K562 (cell line): ENCODE measurements around the gene CCDC196. TPM values are rescaled to one million over a fixed set of nuclear protein-coding genes. Genes with fewer than 3 reads are reported as not detected.

Experiments
- BACH1 ChIP-seq: fragments of 200-800 bp; sonication (Bioruptor generic); IDR thresholded peaks from 2 replicates; pipeline ENCODE4 v1.6.1; 2016; ENCODE audit warnings: missing genetic modification characterization, missing compliant biosample characterization
- CEBPZ ChIP-seq: fragments of 150-350 bp; IDR thresholded peaks from 2 replicates; pipeline ENCODE4 v1.6.1; 2014; ENCODE audit warnings: low read depth, mild to moderate bottlenecking, low read length, borderline replicate concordance
- HDAC1 ChIP-seq, 2 experiments: fragments of 450-650 bp; IDR thresholded peaks; 2 replicates each; pipeline ENCODE4 v1.6.1; 2016 to 2017; ENCODE audit warnings: inconsistent platforms in 1 of 2, mild to moderate bottlenecking in 1 of 2, moderate library complexity in 1 of 2
- MECOM ChIP-seq: fragments of 250-450 bp; sonication (Bioruptor Pico); IDR thresholded peaks from 2 replicates; pipeline ENCODE4 v1.8.0; 2022; ENCODE audit warnings: inconsistent platforms
- MXI1 ChIP-seq: IDR thresholded peaks from 2 replicates; pipeline ENCODE4 v1.6.1; 2011; ENCODE audit warnings: low read depth, mild to moderate bottlenecking, improper control_type of control experiment, low read length
- SMARCA4 ChIP-seq: fragments of 450-650 bp; IDR thresholded peaks from 2 replicates; pipeline ENCODE4 v1.6.1; 2016
- SMARCB1 ChIP-seq: IDR thresholded peaks from 2 replicates; pipeline ENCODE4 v1.6.1; 2011; ENCODE audit warnings: improper control_type of control experiment, low read depth; ENCODE audit not compliant: insufficient read length
- ZNF212 ChIP-seq: fragments of 450-650 bp; formaldehyde crosslinking; IDR thresholded peaks from 2 replicates; pipeline ENCODE4 v1.4.0; 2020; ENCODE audit warnings: mild to moderate bottlenecking
- ZNF551 ChIP-seq: fragments of 250-450 bp; sonication (Bioruptor Pico); IDR thresholded peaks from 2 replicates; pipeline ENCODE4 v1.5.0; 2021; ENCODE audit warnings: mild to moderate bottlenecking, moderate library complexity
- polyA plus RNA-seq, 8 experiments: library from polyadenylated mRNA; depleted of rRNA in 4 of 8; stranded (reverse) in 5 of 8; unstranded in 3 of 8; fragments of >200 nt; fragmentation: Nextera tagmentation in 2 of 8; fragmentation: Illumina TruSeq in 1 of 8; extraction: Ambion mirVana in 2 of 8; extraction: Trizol in 1 of 8; gene quantifications; 2 replicates each; pipeline versions ENCODE4 v1.2.1 to v1.2.3, GENCODE V29; 2011 to 2014; ENCODE audit warnings: inconsistent platforms in 1 of 8, missing spikeins in 1 of 8
- total RNA-seq, 7 experiments: library from RNA; depleted of rRNA in 6 of 7; stranded (reverse); fragments of >200 nt in 6 of 7; fragmentation: Illumina TruSeq in 2 of 7; extraction: Trizol in 2 of 7; gene quantifications; 2 replicates each; pipeline versions ENCODE4 v1.2.1 to v1.2.3, GENCODE V29; 2011 to 2021; ENCODE audit warnings: low replicate concordance in 1 of 7
- TF ChIP-seq, protein P1 (sequence below): sonication (generic); formaldehyde crosslinking; IDR thresholded peaks from 2 replicates; pipeline ENCODE4 v1.8.1; 2023; ENCODE audit warnings: mild to moderate bottlenecking, missing genetic modification reagents
- TF ChIP-seq, protein P2 (sequence below): fragments of 450-650 bp; formaldehyde crosslinking; IDR thresholded peaks from 2 replicates; pipeline ENCODE4 v1.4.0; 2022; ENCODE audit warnings: mild to moderate bottlenecking, moderate library complexity
- TF ChIP-seq, protein P3 (sequence below), 2 experiments: fragments of 450-650 bp; IDR thresholded peaks; 2 replicates each; pipeline ENCODE4 v1.6.1; 2016; ENCODE audit warnings: mild to moderate bottlenecking in 2 of 2, borderline replicate concordance in 1 of 2, low read depth in 1 of 2, moderate library complexity in 1 of 2

Gene CCDC196
- total and polyA plus RNA-seq, 9 of the 15 experiments (the other 6 are each of a cell fraction or from before 2014, with no cell fraction given): not detected

DNA sequence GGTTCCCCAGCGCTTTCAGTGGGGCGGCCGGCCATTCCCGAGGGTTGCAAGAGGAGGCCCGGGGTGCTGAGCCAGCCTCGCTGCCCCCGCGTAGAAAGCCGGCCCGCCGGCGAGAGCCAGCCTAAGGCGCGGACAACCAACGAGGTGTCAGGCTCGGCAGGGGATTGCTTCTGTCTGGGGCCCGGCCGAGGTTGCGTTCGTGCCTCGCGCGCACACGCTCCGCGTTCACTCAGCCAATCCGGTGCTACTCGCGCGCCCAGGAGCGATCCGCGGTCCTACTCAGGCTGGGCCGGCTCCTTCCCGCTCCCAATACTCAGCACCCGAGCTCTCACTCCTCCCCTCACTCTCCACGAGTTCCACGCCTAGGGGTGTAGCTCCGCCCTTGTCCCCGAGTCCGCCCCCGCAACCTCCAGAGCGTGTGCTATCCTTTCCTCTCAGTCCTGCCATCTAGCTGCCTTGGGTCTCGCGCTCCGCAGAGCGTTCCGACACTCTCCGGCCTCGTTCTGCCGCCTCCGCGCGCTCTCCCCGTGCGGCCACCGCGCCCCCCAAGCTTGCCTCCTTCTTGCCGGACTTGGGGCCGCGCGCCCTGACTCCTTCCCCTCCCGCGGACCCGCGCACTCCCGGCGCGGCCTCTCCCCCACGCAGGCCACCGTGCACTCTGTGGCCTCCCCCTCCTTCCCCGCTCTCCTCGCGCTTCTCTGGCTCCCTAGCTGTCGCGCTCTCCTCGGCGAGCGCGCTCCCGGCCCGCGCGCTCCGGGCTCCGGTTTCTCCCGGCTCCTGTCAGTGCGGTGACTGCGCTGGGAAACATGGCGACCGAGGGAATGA is 21.8 kb downstream of the CCDC196 start, which contains the start of gene GPHN (continued):
- TF ChIP-seq SMARCB1: no peak
- TF ChIP-seq ZNF212 (CRISPR knock-in tag): no peak
- no peak for TF ChIP-seq MECOM (CRISPR knock-in tag)
- no peak for TF ChIP-seq BACH1 (tag)
- TF ChIP-seq CEBPZ: no peak
- TF ChIP-seq, protein P1, sequence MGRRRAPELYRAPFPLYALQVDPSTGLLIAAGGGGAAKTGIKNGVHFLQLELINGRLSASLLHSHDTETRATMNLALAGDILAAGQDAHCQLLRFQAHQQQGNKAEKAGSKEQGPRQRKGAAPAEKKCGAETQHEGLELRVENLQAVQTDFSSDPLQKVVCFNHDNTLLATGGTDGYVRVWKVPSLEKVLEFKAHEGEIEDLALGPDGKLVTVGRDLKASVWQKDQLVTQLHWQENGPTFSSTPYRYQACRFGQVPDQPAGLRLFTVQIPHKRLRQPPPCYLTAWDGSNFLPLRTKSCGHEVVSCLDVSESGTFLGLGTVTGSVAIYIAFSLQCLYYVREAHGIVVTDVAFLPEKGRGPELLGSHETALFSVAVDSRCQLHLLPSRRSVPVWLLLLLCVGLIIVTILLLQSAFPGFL (CRISPR knock-in tag): no peak
- no peak for TF ChIP-seq SMARCA4
- peak in 1 of 2 experiments; percentile 62; a peak in 2 of 4 replicates for TF ChIP-seq HDAC1 (IDR thresholded peaks at IDR 0.05)
- 0 out of 2 replicates have a peak, but pooled peaks have one; percentile 59 for TF ChIP-seq MXI1
- TF ChIP-seq, protein P2, sequence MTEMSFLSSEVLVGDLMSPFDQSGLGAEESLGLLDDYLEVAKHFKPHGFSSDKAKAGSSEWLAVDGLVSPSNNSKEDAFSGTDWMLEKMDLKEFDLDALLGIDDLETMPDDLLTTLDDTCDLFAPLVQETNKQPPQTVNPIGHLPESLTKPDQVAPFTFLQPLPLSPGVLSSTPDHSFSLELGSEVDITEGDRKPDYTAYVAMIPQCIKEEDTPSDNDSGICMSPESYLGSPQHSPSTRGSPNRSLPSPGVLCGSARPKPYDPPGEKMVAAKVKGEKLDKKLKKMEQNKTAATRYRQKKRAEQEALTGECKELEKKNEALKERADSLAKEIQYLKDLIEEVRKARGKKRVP (CRISPR knock-in tag): no peak
- TF ChIP-seq, protein P3, sequence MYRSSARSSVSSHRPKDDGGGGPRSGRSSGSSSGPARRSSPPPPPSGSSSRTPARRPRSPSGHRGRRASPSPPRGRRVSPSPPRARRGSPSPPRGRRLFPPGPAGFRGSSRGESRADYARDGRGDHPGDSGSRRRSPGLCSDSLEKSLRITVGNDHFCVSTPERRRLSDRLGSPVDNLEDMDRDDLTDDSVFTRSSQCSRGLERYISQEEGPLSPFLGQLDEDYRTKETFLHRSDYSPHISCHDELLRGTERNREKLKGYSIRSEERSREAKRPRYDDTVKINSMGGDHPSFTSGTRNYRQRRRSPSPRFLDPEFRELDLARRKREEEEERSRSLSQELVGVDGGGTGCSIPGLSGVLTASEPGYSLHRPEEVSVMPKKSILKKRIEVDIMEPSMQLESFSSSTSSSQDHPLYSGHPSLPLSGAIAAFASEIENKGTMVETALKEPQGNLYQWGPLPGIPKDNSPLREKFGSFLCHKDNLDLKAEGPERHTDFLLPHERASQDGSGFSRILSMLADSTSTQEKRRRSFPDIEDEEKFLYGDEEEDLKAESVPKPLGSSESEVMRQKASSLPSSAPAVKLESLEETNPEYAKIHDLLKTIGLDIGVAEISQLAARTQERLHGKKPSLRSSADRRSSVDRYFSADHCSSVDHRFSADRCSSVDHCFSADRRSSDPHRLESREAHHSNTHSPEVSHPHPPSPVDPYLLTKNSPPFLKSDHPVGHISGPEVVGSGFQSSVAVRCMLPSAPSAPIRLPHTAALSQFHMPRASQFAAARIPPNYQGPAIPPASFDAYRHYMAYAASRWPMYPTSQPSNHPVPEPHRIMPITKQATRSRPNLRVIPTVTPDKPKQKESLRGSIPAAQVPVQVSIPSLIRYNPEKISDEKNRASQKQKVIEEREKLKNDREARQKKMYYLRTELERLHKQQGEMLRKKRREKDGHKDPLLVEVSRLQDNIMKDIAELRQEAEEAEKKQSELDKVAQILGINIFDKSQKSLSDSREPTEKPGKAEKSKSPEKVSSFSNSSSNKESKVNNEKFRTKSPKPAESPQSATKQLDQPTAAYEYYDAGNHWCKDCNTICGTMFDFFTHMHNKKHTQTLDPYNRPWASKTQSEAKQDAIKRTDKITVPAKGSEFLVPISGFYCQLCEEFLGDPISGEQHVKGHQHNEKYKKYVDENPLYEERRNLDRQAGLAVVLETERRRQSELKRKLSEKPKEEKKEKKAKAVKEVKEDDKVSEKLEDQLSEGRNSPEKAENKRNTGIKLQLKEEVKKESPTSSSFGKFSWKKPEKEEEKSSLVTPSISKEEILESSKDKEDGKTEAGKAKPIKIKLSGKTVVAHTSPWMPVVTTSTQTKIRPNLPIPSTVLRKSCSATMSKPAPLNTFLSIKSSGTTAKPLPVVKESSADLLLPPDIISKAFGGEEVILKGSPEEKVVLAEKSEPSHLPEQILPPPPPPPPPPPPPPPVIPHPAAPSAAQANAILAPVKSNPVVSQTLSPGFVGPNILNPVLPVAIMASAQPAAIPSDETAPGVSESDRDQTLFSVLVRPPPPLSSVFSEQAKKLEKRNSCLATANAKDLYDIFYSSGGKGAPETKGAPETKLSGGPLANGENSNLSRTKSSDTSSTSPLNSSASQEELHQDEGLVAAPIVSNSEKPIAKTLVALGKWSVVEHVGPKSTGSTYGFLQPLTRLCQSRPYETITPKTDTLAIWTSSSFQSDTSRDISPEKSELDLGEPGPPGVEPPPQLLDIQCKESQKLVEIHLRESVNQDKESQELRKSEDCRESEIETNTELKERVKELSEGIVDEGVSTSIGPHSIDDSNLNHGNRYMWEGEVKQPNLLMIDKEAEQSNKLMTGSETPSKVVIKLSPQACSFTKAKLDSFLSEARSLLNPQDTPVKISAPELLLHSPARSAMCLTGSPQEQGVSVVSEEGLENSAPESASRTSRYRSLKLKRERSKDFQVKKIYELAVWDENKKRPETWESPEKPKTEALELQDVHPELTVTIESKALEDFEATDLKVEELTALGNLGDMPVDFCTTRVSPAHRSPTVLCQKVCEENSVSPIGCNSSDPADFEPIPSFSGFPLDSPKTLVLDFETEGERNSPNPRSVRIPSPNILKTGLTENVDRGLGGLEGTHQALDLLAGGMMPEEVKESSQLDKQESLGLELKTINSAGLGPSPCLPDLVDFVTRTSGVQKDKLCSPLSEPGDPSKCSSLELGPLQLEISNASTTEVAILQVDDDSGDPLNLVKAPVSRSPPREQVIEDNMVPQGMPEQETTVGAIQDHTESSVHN (IDR thresholded peaks at IDR 0.05; ENCODE audit: borderline replicate concordance in 1 of 2, low read depth in 1 of 2): no peak
- TF ChIP-seq ZNF551 (CRISPR knock-in tag): no peak
